K562 (cell line): ENCODE results near the gene LSR. TPM values are rescaled to one million over a fixed set of nuclear protein-coding genes. Genes with fewer than 3 reads are reported as not detected.

Experiments used
- ATAC-seq: fragments of 200-7000 bp; cut with Tn5 transposase; 3 replicates; pipeline ENCODE4 v1.9.1; 2020; ENCODE audit warnings: moderate library complexity
- BruUV-seq: library from RNA; stranded (reverse); fragments of 400-500 nt; replicated peaks from 2 replicates; lab custom pipeline; 2021; lab: Mats Ljungman, UMichigan
- CTCF ChIA-PET: fragments of 300-600 bp; formaldehyde crosslinking; extraction: SDS; loops from one replicate; lab custom pipeline; 2021; ENCODE audit warnings: low intra/inter-chr PET ratio; lab: Yijun Ruan, JAX
- POLR2A ChIA-PET: fragments of 300-600, 350-650 bp; sonication (Branson Sonifier 250); formaldehyde crosslinking; extraction: SDS; loops from one replicate; lab custom pipeline; 2021; ENCODE audit warnings: antibody characterized with exemption, inconsistent platforms; lab: Yijun Ruan, JAX
- DNase-seq, 4 experiments: peaks; one replicate each; pipeline versions ENCODE4 v3.0.0 to v3.0.0-alpha.2; 2011 to 2018; ENCODE audit warnings: low spot score in 3 of 4, mixed read lengths in 3 of 4; ENCODE audit errors: extremely low read depth in 1 of 4
- FAIRE-seq: peaks from 2 replicates; lab custom pipeline; 2011; peaks lifted over from hg19 to GRCh38; lab: Jason Lieb, UNC
- H2AFZ ChIP-seq: 2 replicates; pipeline ENCODE4 v1.6.0; 2011; ENCODE audit warnings: low read depth, low read length, control low read depth, inconsistent platforms
- H3K27ac ChIP-seq: fragments of 200-600 bp; 3 replicates; pipeline ENCODE4 v1.8.0; 2011; ENCODE audit warnings: low read depth, mild to moderate bottlenecking, control low read depth, inconsistent platforms, low read length, moderate library complexity, mixed read lengths; ENCODE audit errors: extremely low read depth
- H3K27me3 ChIP-seq, 2 experiments: fragments of 300-600 bp in 1 of 2; 2 replicates in 1 of 2; 3 replicates in 1 of 2; pipeline versions ENCODE4 v1.6.0 to v1.8.0; 2011; ENCODE audit warnings: inconsistent platforms in 2 of 2, low read length in 2 of 2, mild to moderate bottlenecking in 1 of 2, mixed read lengths in 1 of 2, moderate library complexity in 1 of 2; ENCODE audit not compliant: control insufficient read depth in 2 of 2, insufficient read depth in 2 of 2
- H3K36me3 ChIP-seq: fragments of 300-600 bp; 3 replicates; pipeline ENCODE4 v1.8.0; 2011; ENCODE audit warnings: mild to moderate bottlenecking, low read length, inconsistent platforms; ENCODE audit not compliant: control insufficient read depth, insufficient read depth
- H3K4me1 ChIP-seq, 2 experiments: fragments of 200-600 bp in 1 of 2; replicated peaks in 1 of 2; 2 replicates in 1 of 2; 3 replicates in 1 of 2; pipeline versions ENCODE4 v1.5.1 to v1.8.0; 2011; ENCODE audit warnings: inconsistent platforms in 2 of 2, low read length in 2 of 2, mild to moderate bottlenecking in 1 of 2, mixed read lengths in 1 of 2, moderate library complexity in 1 of 2; ENCODE audit not compliant: control insufficient read depth in 2 of 2, insufficient read depth in 2 of 2
- H3K4me2 ChIP-seq: 2 replicates; pipeline ENCODE4 v1.6.1; 2011; ENCODE audit warnings: low read length, control low read depth, inconsistent platforms, mixed read lengths; ENCODE audit not compliant: insufficient read depth
- H3K4me3 ChIP-seq: fragments of 200-600 bp; sonication (generic), shearing (Covaris generic); 2 replicates; pipeline ENCODE4 v1.5.1; 2016; ENCODE audit warnings: control low read depth, inconsistent platforms
- H3K79me2 ChIP-seq: fragments of 200-600 bp; 3 replicates; pipeline ENCODE4 v1.8.0; 2011; ENCODE audit warnings: low read length, inconsistent platforms; ENCODE audit not compliant: control insufficient read depth, insufficient read depth
- H3K9ac ChIP-seq, 2 experiments: 2 replicates each; pipeline versions ENCODE4 v1.6.0 to v1.6.1; 2011; ENCODE audit warnings: low read depth in 2 of 2, low read length in 2 of 2, control low read depth in 1 of 2, inconsistent platforms in 1 of 2, mild to moderate bottlenecking in 1 of 2, mixed read lengths in 1 of 2; ENCODE audit not compliant: insufficient read depth in 1 of 2
- H3K9me1 ChIP-seq: one replicate; pipeline ENCODE4 v1.6.0; 2011; ENCODE audit warnings: inconsistent platforms, mild to moderate bottlenecking, low read length, moderate library complexity; ENCODE audit not compliant: control insufficient read depth, insufficient read depth
- H3K9me3 ChIP-seq: replicated peaks from 2 replicates; pipeline ENCODE4 v1.5.1; 2011; ENCODE audit warnings: low read depth, low read length, inconsistent platforms; ENCODE audit not compliant: control insufficient read depth, insufficient read depth
- H4K20me1 ChIP-seq: replicated peaks from 2 replicates; pipeline ENCODE4 v1.6.1; 2011; ENCODE audit warnings: low read length, inconsistent platforms, mixed read lengths; ENCODE audit not compliant: control insufficient read depth, insufficient read depth
- ARID2 ChIP-seq: fragments of 450-650 bp; IDR thresholded peaks from 2 replicates; pipeline ENCODE4 v1.6.1; 2017; ENCODE audit warnings: antibody characterized with exemption, mild to moderate bottlenecking
- MEF2A ChIP-seq: IDR thresholded peaks from 2 replicates; pipeline ENCODE4 v1.6.1; 2011; ENCODE audit warnings: low read depth, mild to moderate bottlenecking, low read length, moderate library complexity; ENCODE audit not compliant: control insufficient read depth
- NRF1 ChIP-seq, 2 experiments: fragments of 450-650 bp; IDR thresholded peaks in 1 of 2; conservative IDR thresholded peaks in 1 of 2; 2 replicates each; pipeline ENCODE4 v1.6.1; 2014; ENCODE audit warnings: mild to moderate bottlenecking in 2 of 2
- POLR2B ChIP-seq: fragments of 450-650 bp; IDR thresholded peaks from 2 replicates; pipeline ENCODE4 v1.6.1; 2018; ENCODE audit warnings: low read depth; ENCODE audit not compliant: partially characterized antibody
- RB1 ChIP-seq: fragments of 450-650 bp; IDR thresholded peaks from 2 replicates; pipeline ENCODE4 v1.6.1; 2017; ENCODE audit warnings: low read depth, mild to moderate bottlenecking
- RCOR1 ChIP-seq, 2 experiments: IDR thresholded peaks; 2 replicates each; pipeline ENCODE4 v1.6.1; 2012; ENCODE audit warnings: low read depth in 2 of 2, low read length in 2 of 2, borderline replicate concordance in 1 of 2, improper control_type of control experiment in 1 of 2
- TGIF2 ChIP-seq: sonication (generic); formaldehyde crosslinking; IDR thresholded peaks from 2 replicates; pipeline ENCODE4 v1.8.1; 2022; ENCODE audit warnings: mild to moderate bottlenecking, missing genetic modification reagents, moderate library complexity
- ZNF165 ChIP-seq: fragments of 250-450 bp; sonication (Bioruptor Pico); IDR thresholded peaks from 2 replicates; pipeline ENCODE4 v1.4.0; 2020; ENCODE audit warnings: borderline replicate concordance
- ZNF384 ChIP-seq: IDR thresholded peaks from 2 replicates; pipeline ENCODE4 v1.6.1; 2012; ENCODE audit warnings: low read depth, low read length, improper control_type of control experiment
- WGBS: fragments of 100-300 bp; shearing (Covaris generic); methylation state at CpG from one replicate; pipeline ENCODE4 v1.1.6; 2016; ENCODE audit warnings: low coverage, mixed read lengths; ENCODE audit not compliant: insufficient coverage; ENCODE audit errors: missing lambda C conversion rate; 5-methylcytosine and 5-hydroxymethylcytosine counted together
- in situ Hi-C: fragments of 300-500 bp; cut with MboI; formaldehyde crosslinking; loops from 4 replicates; pipeline ENCODE4 v1.15.0; 2018; ENCODE audit warnings: inconsistent platforms, mixed read lengths
- intact Hi-C: fragments of 100-400 bp; cut with micrococcal nuclease; formaldehyde crosslinking; loops from 2 replicates; pipeline ENCODE4 v1.14.2; 2022
- polyA plus RNA-seq, 8 experiments: library from polyadenylated mRNA; depleted of rRNA in 4 of 8; stranded (reverse) in 5 of 8; unstranded in 3 of 8; fragments of >200 nt; fragmentation: Nextera tagmentation in 2 of 8; fragmentation: Illumina TruSeq in 1 of 8; extraction: Ambion mirVana in 2 of 8; extraction: Trizol in 1 of 8; gene quantifications; 2 replicates each; pipeline versions ENCODE4 v1.2.1 to v1.2.3, GENCODE V29; 2011 to 2014; ENCODE audit warnings: inconsistent platforms in 1 of 8, missing spikeins in 1 of 8
- total RNA-seq, 7 experiments: library from RNA; depleted of rRNA in 6 of 7; stranded (reverse); fragments of >200 nt in 6 of 7; fragmentation: Illumina TruSeq in 2 of 7; extraction: Trizol in 2 of 7; gene quantifications; 2 replicates each; pipeline versions ENCODE4 v1.2.1 to v1.2.3, GENCODE V29; 2011 to 2021; ENCODE audit warnings: low replicate concordance in 1 of 7
- TF ChIP-seq, protein P1 (sequence below): fragments of 450-650 bp; IDR thresholded peaks from one replicate; pipeline ENCODE4 v1.6.1; 2018; ENCODE audit warnings: mild to moderate bottlenecking, moderate library complexity; ENCODE audit not compliant: partially characterized antibody
- TF ChIP-seq, protein P2 (sequence below): IDR thresholded peaks from 2 replicates; pipeline ENCODE4 v1.6.1; 2011; ENCODE audit not compliant: insufficient read length; ENCODE audit errors: extremely low read depth
- TF ChIP-seq, protein P3 (sequence below), 2 experiments: IDR thresholded peaks in 1 of 2; conservative IDR thresholded peaks in 1 of 2; 2 replicates each; pipeline ENCODE4 v1.6.1; 2016; ENCODE audit warnings: low read depth in 2 of 2, mild to moderate bottlenecking in 1 of 2, missing compliant biosample characterization in 1 of 2, missing genetic modification characterization in 1 of 2, moderate library complexity in 1 of 2
- TF ChIP-seq, protein P4 (sequence below): fragments of 450-650 bp; formaldehyde crosslinking; IDR thresholded peaks from 2 replicates; pipeline ENCODE4 v1.4.0; 2022; ENCODE audit warnings: mild to moderate bottlenecking, moderate library complexity

The LSR gene
- total and polyA plus RNA-seq, 9 of the 15 experiments (the other 6 are each of a cell fraction or from before 2014, with no cell fraction given): 0.44 to 87.9 (median 28.0) TPM

DNA sequence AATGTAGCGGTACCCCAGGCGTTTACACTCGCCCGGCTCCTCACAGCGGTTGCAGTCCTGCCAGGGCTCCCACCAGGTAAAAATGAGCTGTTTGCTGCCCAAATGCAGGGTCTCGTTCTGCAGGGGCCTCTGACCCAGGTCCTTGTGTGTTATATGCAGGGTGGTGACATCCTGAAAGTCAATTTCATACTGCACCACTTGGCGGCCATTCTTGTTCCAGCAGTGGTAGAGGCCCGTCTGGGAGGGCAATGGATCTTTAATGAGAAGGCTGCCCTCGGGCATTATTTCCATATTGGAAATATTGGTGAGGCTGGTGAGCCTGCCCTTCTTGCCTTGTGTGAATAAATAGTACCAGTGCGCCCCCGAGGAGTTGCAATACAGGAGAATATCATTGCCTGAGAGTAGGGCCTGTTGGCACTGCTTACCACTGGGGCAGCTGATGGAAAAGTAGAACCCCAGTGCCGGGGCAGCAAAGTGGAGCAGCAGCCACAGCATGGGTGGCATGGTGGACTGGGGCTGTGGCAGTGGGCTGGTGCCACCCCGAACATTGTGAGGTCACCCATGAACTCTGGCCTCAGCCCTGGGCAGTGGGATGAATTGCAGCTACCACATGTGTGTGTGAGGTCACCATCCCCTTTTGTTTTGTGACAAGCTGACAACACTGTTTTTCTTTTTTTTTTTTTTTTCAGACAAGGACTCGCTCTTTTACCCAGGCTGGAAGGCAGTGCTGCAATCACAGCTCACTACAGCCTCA is 20.4 kb upstream of the LSR start, which contains the start of gene FAM187B:
FAM187B (minus strand) TSS at position 563 of the 754 bp plus-strand sequence; CDS start at position 504, 59 bp downstream.
- no peaks in the 10 kb centered on the region for H3K79me2 ChIP-seq
- no TSS peak for BruUV-seq
- peaks cover 1% of the 10 kb centered on the region; the same call in 1 of the 2 replicates for H3K9me3 ChIP-seq
- no peaks in the 10 kb centered on the region for H3K9me1 ChIP-seq
- in situ Hi-C loops (no loop called here), intact Hi-C loops (no loop called here)
- ChIA-PET CTCF (no interaction called here), POLR2A (no interaction called here)
- H3K36me3 ChIP-seq: no peaks in the 10 kb centered on the region
- H3K27ac ChIP-seq: no peak within 1 kb of the TSS
- peaks cover 16 to 28% of the 10 kb centered on the region in 2 experiments for H3K4me1 ChIP-seq
- H3K4me3 ChIP-seq: no peak within 1 kb of the TSS
- H2AFZ ChIP-seq: 0 out of 2 replicates have a peak within 1 kb of the TSS, but pooled peaks have one; percentile 22
- FAIRE-seq (no peak), ATAC-seq (no peak), DNase-seq (no peak)
- H3K4me2 ChIP-seq: no peak within 1 kb of the TSS
- H3K9ac ChIP-seq: peak within 1 kb of the TSS in 1 of 2 experiments; percentile 71; a peak in 2 of 4 replicates
- H3K27me3 ChIP-seq: 0 out of 5 replicates have a peak, but pooled peaks cover 0 to 3% of the 10 kb centered on the region in 2 experiments
- 61% methylated on average over 9 of the region's 14 CpGs for WGBS
- no peaks in the 10 kb centered on the region for H4K20me1 ChIP-seq
- TF ChIP-seq TGIF2 (CRISPR knock-in tag) (no peak), RCOR1 (IDR thresholded peaks at IDR 0.05; ENCODE audit: borderline replicate concordance in 1 of 2, low read depth in 2 of 2, low read length in 2 of 2) (no peak), RB1 (no peak), ZNF384 (0 out of 2 replicates have a peak, but pooled peaks have one; percentile 15), POLR2B (no peak), ARID2 (no peak), MEF2A (peak; percentile 31; the same call in 1 of the 2 replicates), NRF1 (conservative IDR thresholded peaks at IDR 0.05 in 1 of 2, IDR thresholded peaks at IDR 0.05 in 1 of 2) (no peak), ZNF165 (CRISPR knock-in tag) (no peak)
- TF ChIP-seq, protein P1, sequence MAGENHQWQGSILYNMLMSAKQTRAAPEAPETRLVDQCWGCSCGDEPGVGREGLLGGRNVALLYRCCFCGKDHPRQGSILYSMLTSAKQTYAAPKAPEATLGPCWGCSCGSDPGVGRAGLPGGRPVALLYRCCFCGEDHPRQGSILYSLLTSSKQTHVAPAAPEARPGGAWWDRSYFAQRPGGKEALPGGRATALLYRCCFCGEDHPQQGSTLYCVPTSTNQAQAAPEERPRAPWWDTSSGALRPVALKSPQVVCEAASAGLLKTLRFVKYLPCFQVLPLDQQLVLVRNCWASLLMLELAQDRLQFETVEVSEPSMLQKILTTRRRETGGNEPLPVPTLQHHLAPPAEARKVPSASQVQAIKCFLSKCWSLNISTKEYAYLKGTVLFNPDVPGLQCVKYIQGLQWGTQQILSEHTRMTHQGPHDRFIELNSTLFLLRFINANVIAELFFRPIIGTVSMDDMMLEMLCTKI: no peak
- TF ChIP-seq, protein P2, sequence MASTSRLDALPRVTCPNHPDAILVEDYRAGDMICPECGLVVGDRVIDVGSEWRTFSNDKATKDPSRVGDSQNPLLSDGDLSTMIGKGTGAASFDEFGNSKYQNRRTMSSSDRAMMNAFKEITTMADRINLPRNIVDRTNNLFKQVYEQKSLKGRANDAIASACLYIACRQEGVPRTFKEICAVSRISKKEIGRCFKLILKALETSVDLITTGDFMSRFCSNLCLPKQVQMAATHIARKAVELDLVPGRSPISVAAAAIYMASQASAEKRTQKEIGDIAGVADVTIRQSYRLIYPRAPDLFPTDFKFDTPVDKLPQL: no peak
- TF ChIP-seq, protein P3, sequence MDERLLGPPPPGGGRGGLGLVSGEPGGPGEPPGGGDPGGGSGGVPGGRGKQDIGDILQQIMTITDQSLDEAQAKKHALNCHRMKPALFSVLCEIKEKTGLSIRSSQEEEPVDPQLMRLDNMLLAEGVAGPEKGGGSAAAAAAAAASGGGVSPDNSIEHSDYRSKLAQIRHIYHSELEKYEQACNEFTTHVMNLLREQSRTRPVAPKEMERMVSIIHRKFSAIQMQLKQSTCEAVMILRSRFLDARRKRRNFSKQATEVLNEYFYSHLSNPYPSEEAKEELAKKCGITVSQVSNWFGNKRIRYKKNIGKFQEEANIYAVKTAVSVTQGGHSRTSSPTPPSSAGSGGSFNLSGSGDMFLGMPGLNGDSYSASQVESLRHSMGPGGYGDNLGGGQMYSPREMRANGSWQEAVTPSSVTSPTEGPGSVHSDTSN (CRISPR knock-in tag; IDR thresholded peaks at IDR 0.05; ENCODE audit: low read depth): no peak
- TF ChIP-seq, protein P3 (tag; conservative IDR thresholded peaks at IDR 0.05; ENCODE audit: low read depth): no peak
- TF ChIP-seq, protein P4, sequence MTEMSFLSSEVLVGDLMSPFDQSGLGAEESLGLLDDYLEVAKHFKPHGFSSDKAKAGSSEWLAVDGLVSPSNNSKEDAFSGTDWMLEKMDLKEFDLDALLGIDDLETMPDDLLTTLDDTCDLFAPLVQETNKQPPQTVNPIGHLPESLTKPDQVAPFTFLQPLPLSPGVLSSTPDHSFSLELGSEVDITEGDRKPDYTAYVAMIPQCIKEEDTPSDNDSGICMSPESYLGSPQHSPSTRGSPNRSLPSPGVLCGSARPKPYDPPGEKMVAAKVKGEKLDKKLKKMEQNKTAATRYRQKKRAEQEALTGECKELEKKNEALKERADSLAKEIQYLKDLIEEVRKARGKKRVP: no peak
